C4-2B (cell line): ENCODE measurements around the gene DCXR.

Experiments used
- ZFX ChIP-seq: fragments of 450-650 bp; IDR thresholded peaks from 2 replicates; pipeline ENCODE4 v1.6.1; 2017
- TF ChIP-seq, protein P1 (sequence below): fragments of 450-650 bp; conservative IDR thresholded peaks from 2 replicates; pipeline ENCODE4 v1.5.1; 2017; ENCODE audit warnings: mild to moderate bottlenecking

DNA sequence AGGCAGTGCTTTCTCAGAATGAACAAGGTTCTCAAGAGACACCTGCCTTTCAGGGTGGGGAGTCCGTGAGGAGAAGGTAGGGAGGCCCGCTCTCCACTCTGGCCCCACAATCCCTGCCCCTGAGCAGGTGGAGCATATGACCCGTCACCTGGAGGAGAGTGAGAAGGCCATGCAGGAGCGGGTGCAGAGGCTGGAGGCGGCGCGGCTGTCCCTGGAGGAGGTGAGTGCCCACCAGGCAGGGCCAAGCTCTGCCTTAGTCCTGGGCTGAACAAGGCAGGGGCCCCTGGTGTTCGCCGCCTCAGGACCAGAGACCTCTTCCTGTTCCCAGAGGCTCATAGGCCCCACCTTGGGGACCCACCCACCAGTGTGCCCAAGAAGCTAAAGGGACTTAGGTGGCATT is 8.5 kb downstream of the DCXR start:
- TF ChIP-seq, protein P1, sequence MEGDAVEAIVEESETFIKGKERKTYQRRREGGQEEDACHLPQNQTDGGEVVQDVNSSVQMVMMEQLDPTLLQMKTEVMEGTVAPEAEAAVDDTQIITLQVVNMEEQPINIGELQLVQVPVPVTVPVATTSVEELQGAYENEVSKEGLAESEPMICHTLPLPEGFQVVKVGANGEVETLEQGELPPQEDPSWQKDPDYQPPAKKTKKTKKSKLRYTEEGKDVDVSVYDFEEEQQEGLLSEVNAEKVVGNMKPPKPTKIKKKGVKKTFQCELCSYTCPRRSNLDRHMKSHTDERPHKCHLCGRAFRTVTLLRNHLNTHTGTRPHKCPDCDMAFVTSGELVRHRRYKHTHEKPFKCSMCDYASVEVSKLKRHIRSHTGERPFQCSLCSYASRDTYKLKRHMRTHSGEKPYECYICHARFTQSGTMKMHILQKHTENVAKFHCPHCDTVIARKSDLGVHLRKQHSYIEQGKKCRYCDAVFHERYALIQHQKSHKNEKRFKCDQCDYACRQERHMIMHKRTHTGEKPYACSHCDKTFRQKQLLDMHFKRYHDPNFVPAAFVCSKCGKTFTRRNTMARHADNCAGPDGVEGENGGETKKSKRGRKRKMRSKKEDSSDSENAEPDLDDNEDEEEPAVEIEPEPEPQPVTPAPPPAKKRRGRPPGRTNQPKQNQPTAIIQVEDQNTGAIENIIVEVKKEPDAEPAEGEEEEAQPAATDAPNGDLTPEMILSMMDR, result no peak
- TF ChIP-seq ZFX, result no peak
